GM12864 (cell line): ENCODE results near the gene HHEX.
"Not testable (repeated sequence)": the region's sequence is repeated elsewhere in the genome, so short reads cannot be mapped to it uniquely, and the experiment has no call there.

Source experiments
- DNase-seq: peaks from one replicate; pipeline ENCODE4 v3.0.0-alpha.2; 2011; ENCODE audit warnings: low read depth
- H3K4me3 ChIP-seq: 2 replicates; pipeline ENCODE4 v1.5.1; 2011; ENCODE audit warnings: mild to moderate bottlenecking, low read depth, low read length, control low read depth
- CTCF ChIP-seq: IDR thresholded peaks from 2 replicates; pipeline ENCODE4 v1.5.1; 2011; ENCODE audit warnings: low read depth, mild to moderate bottlenecking, moderate library complexity, low read length, control low read depth, inconsistent platforms; ENCODE audit errors: missing control alignments

HHEX gene

GRCh38 chr10:92735938-92736337, 46.2 kb downstream of the HHEX start:
- H3K4me3 ChIP-seq: no peak overlapping the region
- TF ChIP-seq CTCF: no peak
- no peak for DNase-seq

GRCh38 chr10:92737484-92737883, 47.7 kb downstream of the HHEX start:
- DNase-seq: no peak
- no peak for TF ChIP-seq CTCF
- no peak overlapping the region for H3K4me3 ChIP-seq

GRCh38 chr10:92740762-92741161, 51.0 kb downstream of the HHEX start:
- DNase-seq: no peak
- TF ChIP-seq CTCF: no peak
- no peak overlapping the region for H3K4me3 ChIP-seq

- H3K4me3 ChIP-seq, DNase-seq: not testable (repeated sequence)
Observed at GRCh38 chr10:92741741-92742140, 52.0 kb downstream of the HHEX start.

- no peak for TF ChIP-seq CTCF
- DNase-seq: peak; percentile 77
- no peak overlapping the region; the same call in 1 of the 2 replicates for H3K4me3 ChIP-seq
Observed at GRCh38 chr10:92742331-92743228, 52.8 kb downstream of the HHEX start.
